ENCODE results near the gene MICALL2. TPM values are rescaled to one million over a fixed set of nuclear protein-coding genes. Genes with fewer than 3 reads are reported as not detected.

Gene MICALL2
- total RNA-seq, 1 donor from 2014 or later, result 19.7 TPM

- DNase-seq (ENCODE audit: low spot score), result no peak
- intact Hi-C loops (cut with DNase I), result no loop called here
Measured at GRCh38 chr7:1426474-1426873, 32.8 kb downstream of the MICALL2 start.

GRCh38 chr7:1425292-1426136 is 33.8 kb downstream of the MICALL2 start:
- intact Hi-C loops (cut with DNase I), result no loop called here
- no peak for DNase-seq (ENCODE audit: low spot score)

- intact Hi-C loops (cut with DNase I), result no loop called here
- DNase-seq (ENCODE audit: low spot score), result no peak
Measured at GRCh38 chr7:1424041-1424440, 35.2 kb downstream of the MICALL2 start.

GRCh38 chr7:1423264-1423811 is 35.9 kb downstream of the MICALL2 start:
- intact Hi-C loops (cut with DNase I), result no loop called here
- DNase-seq (ENCODE audit: low spot score), result no peak

- DNase-seq (ENCODE audit: low spot score), result no peak
- intact Hi-C loops (cut with DNase I), result no loop called here
Measured at GRCh38 chr7:1422512-1423263, 36.6 kb downstream of the MICALL2 start.

- no peak for DNase-seq (ENCODE audit: low spot score)
- intact Hi-C loops (cut with DNase I), result no loop called here
Measured at GRCh38 chr7:1421946-1422345, 37.3 kb downstream of the MICALL2 start.

- intact Hi-C loops (cut with DNase I), result no loop called here
- DNase-seq (ENCODE audit: low spot score), result no peak
Measured at GRCh38 chr7:1421020-1421790, 38.1 kb downstream of the MICALL2 start.

- no peak for DNase-seq (ENCODE audit: low spot score)
Measured at GRCh38 chr7:1419688-1420087, 39.6 kb downstream of the MICALL2 start.

GRCh38 chr7:1419310-1419634 is 40.0 kb downstream of the MICALL2 start:
- intact Hi-C loops (cut with DNase I), result no loop called here
- no peak for DNase-seq (ENCODE audit: low spot score)

More at GRCh38 chr7:1419688-1420087, 39.6 kb downstream of the MICALL2 start:
- intact Hi-C loops (cut with DNase I), result no loop called here

GRCh38 chr7:1418505-1419309 is 40.6 kb downstream of the MICALL2 start:
- intact Hi-C loops (cut with DNase I), result no loop called here
- no peak for DNase-seq (ENCODE audit: low spot score)

GRCh38 chr7:1415389-1415990 is 43.8 kb downstream of the MICALL2 start:
- intact Hi-C loops (cut with DNase I), result no loop called here

GRCh38 chr7:1413936-1414639 is 45.2 kb downstream of the MICALL2 start:
- intact Hi-C loops (cut with DNase I), result loop anchor here (5.0 kb wide), 2 partner anchors 187 to 222 kb away; no protein-coding TSS in a partner anchor
- DNase-seq (ENCODE audit: low spot score), result no peak

More at GRCh38 chr7:1415389-1415990, 43.8 kb downstream of the MICALL2 start:
- no peak for DNase-seq (ENCODE audit: low spot score)

- intact Hi-C loops (cut with DNase I), result loop anchor here (5.0 kb wide), 2 partner anchors 185 to 220 kb away; no protein-coding TSS in a partner anchor
Measured at GRCh38 chr7:1412322-1413261, 46.7 kb downstream of the MICALL2 start.

GRCh38 chr7:1411414-1411813 is 47.9 kb downstream of the MICALL2 start:
- intact Hi-C loops (cut with DNase I), result loop anchor here (5.0 kb wide), 2 partner anchors 184 to 219 kb away; no protein-coding TSS in a partner anchor
- DNase-seq (ENCODE audit: low spot score), result no peak

More at GRCh38 chr7:1412322-1413261, 46.7 kb downstream of the MICALL2 start:
- DNase-seq (ENCODE audit: low spot score), result peak; percentile 89

- no peak for DNase-seq (ENCODE audit: low spot score)
- intact Hi-C loops (cut with DNase I), result loop anchor here (5.0 kb wide), 2 partner anchors 184 to 219 kb away; no protein-coding TSS in a partner anchor
Measured at GRCh38 chr7:1410992-1411391, 48.3 kb downstream of the MICALL2 start.

GRCh38 chr7:1409555-1409954 is 49.7 kb downstream of the MICALL2 start:
- intact Hi-C loops (cut with DNase I), result no loop called here
- no peak for DNase-seq (ENCODE audit: low spot score)

- no peak for DNase-seq (ENCODE audit: low spot score)
Measured at GRCh38 chr7:1408466-1408865, 50.8 kb downstream of the MICALL2 start.

More at GRCh38 chr7:1408466-1408865, 50.8 kb downstream of the MICALL2 start:
- intact Hi-C loops (cut with DNase I), result no loop called here
